NCI-H510A (cell line): ENCODE results near the gene KHSRP.

Source experiments
- DNase-seq: peaks from one replicate; lab custom pipeline; 2025; lab: John Stamatoyannopoulos, UW

The KHSRP gene

DNA sequence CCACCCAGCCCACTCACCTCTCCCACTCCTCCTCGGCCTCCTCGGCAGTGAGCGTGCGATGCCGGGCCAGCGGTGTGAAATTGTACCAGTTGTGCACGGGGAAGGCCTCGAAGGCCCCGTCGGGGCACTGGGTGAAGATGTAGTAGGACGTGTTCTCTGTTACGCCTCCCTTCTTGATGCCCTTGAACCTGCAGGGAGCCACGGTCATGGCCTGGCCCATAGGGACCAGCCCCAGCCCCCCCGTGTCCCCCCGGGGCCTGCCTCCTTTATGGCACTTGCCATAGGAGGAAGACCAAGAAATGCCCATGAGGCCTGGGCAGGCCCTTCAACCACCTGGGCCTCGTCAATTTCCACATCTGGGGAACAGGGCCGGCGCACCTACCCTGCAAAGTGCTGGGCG is 37.2 kb downstream of the KHSRP start:
- no peak for DNase-seq

DNA sequence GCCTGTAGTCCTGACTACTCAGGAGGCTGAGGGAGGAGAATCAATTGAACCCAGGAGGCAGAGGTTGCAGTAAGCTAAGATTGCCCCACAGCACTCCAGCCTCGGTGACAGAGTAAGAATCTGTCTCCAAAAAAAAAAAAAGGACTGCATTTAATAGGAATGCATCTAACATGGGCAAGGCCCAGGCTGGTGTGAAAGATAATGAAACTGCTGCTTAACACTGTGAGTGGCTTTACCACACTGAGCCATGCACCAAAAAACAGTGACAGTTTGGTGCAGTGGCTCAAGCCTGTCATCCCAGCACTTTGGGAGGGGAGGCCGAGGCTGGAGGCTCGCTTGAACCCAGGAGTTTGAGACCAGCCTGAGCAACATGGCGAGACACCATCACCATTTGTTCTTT is 40.2 kb downstream of the KHSRP start:
- DNase-seq: no peak

DNA sequence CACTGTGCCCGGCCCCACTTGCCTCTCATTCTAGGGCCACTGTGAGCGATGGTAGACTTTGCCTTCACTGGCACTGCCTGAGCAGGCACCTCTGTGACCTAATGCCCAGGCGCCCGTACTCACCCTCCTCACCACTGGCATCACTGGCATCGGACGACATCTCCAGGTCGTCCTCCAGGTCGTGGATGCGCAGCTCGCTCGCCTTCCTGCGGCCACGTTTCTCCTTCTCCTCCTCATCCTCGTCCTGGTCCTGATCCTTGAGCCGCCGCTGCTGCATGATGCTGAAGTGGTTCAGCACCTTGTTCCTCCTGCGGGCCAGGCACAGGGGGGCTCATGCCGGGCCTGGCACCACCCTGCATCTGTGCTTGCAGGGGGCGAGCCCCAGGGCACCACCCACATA is 41.4 kb downstream of the KHSRP start:
- DNase-seq: no peak

DNA sequence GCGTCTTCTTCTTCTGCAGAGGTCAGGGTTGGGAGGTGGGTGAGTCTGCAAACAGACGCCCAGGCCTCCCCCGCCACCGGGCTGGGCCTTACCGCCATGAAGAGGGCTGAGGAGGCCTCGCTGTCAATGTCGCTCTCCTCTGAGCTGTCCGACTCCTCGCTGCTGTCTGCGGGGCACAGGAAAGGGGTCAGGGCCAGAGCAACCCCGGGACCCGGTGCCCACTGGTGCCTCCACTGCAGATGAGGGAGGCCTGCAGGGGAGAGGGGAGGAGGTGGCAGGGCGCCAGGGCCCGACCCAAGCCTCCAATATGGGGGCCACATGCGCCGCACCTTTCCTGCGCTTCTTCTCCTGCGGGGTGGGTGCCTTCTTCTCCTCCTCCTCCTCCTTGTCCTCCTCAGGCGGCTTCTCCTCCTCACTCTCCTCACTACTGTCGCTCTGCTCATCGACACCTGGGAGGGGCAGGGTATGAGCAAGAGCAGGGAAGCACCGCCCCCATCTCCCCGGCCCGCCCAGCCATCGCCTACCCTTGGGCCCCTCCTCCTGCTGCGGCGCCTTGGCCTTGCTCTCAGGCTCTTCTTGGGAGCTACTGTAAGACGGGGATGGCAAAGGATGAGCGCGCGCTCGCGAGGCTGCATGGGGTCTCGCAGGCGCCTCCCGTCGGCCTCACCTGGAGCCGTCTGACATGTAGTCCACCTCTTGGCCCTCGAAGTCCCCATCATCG is 43.4 kb downstream of the KHSRP start:
- no peak for DNase-seq

DNA sequence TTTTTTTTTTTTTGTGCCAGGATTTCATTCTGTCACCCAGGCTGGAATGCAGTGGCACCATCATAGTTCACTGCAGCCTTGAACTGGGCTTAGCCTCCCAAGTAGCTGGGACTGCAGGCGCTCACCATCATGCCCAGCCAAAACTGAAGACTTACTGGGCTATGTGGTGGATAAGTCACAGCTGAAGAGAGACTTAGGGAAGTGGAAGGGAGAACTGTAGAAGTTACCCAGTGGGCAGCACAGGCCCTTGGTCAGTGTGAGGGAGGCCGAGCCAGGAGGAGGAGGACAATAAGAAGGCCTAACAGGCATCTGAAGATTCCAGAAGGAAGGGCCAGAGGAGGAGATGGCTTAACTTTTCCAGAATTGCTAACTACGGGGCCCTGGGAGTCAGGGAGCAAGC is 44.9 kb downstream of the KHSRP start:
- no peak for DNase-seq

DNA sequence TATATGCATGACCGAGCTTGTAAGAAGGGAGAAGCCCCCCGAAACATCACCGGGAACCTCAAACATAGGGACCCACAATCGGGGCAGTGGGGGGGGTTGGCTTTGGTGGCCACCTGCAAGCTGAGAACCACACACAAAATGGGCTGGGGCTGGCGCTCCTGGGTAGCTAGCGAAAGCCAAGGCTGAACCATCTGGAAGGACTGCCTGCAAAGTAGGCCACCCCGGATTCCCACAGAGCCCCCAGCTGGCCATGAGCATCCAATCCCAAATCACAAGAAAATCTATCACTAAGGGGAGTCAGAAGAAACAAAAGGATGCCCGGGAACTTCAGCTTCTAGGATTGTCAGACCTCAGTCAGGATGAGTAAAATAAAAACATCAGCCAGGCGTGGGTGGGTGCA is 46.1 kb downstream of the KHSRP start:
- DNase-seq: no peak

DNA sequence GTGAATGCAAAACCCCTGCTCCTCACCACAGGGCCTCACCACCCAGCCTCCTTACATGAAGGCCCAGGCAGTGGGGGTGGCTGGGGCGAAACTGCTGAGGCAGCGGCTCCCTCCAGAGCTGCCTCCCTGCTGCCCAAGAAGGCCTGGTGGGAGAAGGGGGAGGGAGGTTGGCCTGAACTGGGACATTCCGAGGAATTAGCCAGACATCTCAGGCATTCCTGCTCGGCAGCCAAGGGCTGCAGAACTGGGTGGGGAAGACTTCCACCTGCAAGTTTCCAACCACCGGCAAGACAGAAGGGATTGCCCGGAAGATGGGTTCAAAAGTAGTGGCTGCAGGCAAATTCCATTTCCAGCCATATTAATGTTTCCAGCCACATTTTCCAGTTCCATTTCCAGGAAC is 46.6 kb downstream of the KHSRP start:
- no peak for DNase-seq

DNA sequence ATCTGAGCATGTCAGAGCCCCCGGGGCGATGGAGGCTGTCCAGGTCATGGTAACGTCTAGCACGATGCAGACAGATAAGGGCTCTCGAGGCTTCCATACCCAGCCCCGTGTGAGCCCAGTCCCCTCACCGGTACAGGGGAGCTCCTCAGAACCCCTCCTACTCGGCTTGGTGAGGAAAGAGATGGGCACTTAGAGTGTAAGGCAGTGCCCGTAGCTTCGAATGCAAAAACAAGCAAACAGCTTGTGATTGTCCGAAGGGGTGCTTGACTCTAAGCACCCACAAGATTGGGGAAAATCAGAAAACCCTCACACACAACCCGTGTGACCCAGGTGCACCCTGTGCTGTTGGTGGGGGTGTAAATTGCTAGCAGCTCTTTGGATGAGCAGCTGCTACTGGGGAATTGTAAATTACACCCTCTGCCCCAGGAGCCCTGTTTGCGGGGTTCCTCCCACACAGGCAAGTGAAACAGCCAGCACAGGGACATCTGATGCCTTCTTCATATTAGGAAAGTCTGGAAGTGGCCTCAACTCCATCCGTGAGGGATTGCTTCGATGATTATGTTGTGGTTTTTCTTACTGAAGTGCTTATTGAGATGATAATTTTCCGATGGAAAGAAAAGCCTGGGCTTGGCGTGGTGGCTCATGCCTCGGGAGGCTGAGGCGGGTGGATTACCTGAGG is 48.0 kb downstream of the KHSRP start:
- DNase-seq: no peak

DNA sequence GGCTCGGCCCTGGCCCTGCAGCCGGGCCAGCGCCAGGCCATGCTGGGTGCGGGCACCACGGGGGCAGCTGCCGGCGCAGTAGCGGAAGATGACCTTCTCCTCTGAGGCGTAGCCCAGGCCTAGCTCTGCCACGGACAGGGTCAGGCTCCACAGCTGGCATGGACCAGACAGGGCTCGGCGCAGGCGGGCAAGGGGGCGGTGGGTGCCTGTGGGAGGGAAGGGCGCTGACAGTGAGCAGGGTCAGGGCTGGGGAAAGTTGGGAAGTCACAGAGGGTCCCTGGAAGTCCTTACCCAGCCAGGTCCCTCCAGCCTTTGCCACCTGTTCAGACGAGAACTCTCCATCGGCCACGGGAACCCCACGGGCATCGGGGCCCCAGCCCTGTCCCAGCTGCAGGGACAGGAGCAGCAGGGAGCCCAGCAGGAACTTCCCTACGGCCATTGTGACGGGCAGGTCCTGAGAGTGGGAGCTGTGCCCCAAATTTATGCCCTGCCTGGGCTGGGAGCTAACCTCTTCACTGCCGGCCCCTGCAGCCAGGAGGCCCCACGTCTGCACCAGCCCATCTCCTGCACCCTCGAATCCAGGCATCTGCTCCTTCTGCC is 49.1 kb downstream of the KHSRP start, which contains the start of gene PSPN:
PSPN (minus strand) TSS at position 523 of the 600 bp plus-strand sequence; CDS start at position 439, 84 bp downstream.
- no peak for DNase-seq

DNA sequence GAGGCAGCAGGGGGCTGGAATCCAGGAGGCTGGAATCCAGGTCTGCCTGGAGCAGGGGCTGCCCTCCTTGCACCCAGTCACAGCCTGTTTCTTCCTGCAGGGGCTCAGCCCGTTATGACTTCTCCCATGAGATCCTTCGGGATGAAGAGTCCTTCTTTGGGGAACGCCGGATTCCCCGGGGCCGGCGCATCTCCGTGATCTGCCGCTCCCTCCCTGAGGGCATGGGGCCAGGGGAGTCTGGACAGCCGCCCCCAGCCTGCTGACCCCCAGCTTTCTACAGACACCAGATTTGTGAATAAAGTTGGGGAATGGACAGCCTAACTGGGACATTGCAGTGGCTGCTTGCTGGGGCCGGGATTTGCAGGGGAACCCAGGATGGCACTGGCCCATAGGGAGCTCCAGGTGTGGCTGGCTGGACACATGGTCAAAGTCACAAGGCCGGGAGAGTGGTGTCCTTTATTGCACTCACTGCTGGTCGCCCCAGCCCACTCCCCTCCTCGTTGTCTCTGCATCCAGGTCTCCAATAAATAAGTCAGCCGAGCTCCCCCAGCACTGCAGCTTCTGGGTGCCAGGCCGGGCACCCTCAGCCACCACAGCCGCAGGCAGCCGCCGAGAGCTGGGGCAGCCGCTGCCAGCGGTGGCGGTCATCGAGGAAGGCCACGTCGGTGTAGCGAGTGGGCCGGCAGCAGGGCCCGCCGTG is 49.8 kb downstream of the KHSRP start:
- no peak for DNase-seq

DNA sequence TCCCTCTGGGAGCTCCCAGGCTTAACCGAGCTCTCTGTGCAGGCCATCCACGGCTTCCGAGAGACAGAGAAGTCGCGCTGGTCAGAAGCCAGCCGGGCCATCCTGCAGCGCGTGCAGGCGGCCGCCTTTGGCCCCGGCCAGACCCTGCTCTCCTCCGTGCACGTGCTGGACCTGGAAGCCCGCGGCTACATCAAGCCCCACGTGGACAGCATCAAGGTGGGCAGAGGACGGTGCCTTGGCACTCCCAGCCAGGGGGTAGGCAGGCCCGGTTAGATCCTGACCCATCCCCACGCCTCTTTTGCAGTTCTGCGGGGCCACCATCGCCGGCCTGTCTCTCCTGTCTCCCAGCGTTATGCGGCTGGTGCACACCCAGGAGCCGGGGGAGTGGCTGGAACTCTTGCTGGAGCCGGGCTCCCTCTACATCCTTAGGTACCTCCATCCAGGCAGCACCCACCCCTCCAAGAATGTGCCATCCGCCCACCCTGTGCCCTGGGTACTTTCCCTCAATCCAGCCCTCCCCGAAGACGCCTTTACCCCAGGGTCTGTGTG is 50.4 kb downstream of the KHSRP start:
- no peak for DNase-seq

DNA sequence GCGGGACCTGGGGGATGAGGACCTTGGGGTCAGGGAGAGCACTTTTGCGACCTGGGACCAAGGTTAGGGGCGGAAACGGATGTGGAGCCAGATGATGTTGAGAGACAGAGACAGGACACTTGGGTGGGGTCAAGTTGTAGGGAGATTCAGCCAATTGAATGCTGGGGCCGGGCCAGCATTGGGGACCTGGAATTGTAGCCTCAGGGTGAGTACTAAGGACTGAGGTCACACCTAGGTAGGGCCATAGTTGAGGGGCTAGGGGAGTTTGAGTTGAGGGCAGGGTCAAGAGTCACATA is 50.9 kb downstream of the KHSRP start:
- DNase-seq: no peak

DNA sequence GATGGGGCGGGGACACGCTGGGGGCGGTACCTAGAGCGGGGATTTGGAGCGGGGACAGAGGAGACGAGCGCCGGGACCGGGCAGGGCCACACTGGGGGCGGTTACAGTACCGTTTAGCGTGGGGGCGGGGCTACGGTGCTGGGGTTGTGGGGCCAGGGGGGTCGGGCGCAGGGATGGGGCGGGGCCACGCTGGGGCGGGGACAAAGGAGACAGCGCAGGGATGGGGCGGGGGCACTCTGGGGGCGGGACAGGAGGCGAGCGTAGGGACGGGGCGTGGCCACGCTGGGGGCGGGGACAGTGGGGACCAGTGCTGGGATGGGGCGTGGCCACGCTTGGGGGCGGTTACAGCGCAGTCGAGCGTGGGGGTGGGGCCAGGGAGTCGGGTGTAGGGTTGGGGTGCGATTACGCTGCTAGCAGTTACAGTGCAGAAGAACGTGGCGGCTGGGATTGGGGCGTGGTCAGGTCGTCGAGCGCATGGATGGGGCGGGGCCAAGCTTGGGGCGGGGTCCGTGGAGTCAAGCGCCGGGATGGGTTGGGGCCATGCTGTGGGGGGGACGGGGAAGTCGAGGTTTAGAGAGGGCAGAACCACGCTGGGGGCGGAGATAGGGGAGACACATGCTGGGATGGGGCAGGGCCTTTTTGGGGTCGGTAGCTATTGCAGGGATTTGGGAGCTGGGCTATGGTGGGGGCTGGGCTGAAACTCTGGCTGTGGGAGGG is 51.4 kb downstream of the KHSRP start:
- peak; percentile 91 for DNase-seq

DNA sequence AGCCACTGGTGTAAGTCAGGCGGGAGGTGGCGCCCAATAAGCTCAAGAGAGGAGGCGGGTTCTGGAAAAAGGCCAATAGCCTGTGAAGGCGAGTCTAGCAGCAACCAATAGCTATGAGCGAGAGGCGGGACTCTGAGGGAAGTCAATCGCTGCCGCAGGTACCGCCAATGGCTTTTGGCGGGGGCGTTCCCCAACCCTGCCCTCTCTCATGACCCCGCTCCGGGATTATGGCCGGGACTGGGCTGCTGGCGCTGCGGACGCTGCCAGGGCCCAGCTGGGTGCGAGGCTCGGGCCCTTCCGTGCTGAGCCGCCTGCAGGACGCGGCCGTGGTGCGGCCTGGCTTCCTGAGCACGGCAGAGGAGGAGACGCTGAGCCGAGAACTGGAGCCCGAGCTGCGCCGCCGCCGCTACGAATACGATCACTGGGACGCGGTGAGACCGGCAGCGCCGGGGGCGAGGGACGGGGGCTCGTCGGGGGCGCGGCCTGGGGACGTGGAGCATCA is 52.0 kb downstream of the KHSRP start, which contains the start of gene ALKBH7:
ALKBH7 (plus strand) TSS at position 201 of the 502 bp plus-strand sequence; CDS start at position 228, 27 bp downstream.
- DNase-seq: peak; percentile 98

DNA sequence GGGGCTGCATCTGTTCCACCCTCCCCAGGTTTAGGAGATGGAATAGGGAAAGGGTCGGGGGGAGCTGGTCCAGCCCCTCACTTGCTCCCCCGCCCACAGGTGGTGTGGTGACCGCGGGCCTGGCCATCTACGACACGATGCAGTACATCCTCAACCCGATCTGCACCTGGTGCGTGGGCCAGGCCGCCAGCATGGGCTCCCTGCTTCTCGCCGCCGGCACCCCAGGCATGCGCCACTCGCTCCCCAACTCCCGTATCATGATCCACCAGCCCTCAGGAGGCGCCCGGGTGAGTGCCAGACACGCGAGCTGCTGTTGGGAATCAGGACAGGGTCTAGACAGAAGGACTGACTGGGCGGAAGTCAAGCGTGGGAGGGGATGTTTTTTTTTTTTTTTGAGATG is 60.3 kb downstream of the KHSRP start:
- DNase-seq: no peak
